ENCODE measurements around the gene CHP1. TPM values are rescaled to one million over a fixed set of nuclear protein-coding genes. Genes with fewer than 3 reads are reported as not detected.
A peak's percentile ranks its signal among the peaks of the same experiment; 100 is the strongest.
"Not testable (repeated sequence)": the region's sequence is repeated elsewhere in the genome, so short reads cannot be mapped to it uniquely, and the experiment has no call there.

Gene CHP1
- polyA plus RNA-seq, 3 donors: 57.2 to 67.2 (median 58.8) TPM

DNA sequence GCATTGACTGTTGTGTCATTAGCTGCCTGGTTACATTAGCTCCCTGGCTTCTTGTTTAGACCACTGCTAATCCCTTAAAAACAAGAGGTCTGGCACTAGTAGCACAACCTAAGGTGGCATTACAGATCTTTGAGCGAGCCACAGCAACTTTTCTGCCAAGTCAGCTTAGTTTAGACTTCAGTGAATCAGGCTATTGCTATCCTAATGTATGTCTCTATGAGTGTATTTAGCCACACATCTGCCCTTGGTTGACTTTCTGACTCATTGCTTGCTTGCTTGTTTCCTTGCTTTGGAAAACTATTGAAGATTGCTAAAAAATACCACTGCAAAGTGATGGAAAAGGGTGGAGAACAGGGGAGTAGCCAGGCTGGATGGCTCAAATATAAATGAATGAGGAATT is 50.2 kb downstream of the CHP1 start:
- H3K27me3 Mint-ChIP-seq (ENCODE audit: low read depth in 3 of 3): peaks cover 0 to 2% (median 0%) of the 10 kb centered on the region in 3 donors
- Histone ChIP-seq H3K27me3 (ENCODE audit: control insufficient read depth in 2 of 2, insufficient read depth in 2 of 2, low read length in 2 of 2) (no peaks in the 10 kb centered on the region), H3K4me2 (replicated peaks; ENCODE audit: extremely low read depth, low read length, poor library complexity, severe bottlenecking) (no peak overlapping the region), H3K4me3 (replicated peaks in 1 of 3; ENCODE audit: low read depth in 2 of 3, low read length in 3 of 3) (no peak overlapping the region), H3K79me2 (ENCODE audit: insufficient read depth, low read length) (peaks cover 25% of the 10 kb centered on the region), H3K9me3 (replicated peaks in 1 of 2; ENCODE audit: control insufficient read depth in 1 of 2, insufficient read depth in 1 of 2, low read length in 2 of 2) (no peaks in the 10 kb centered on the region), H3K4me1 (ENCODE audit: control insufficient read depth in 1 of 2, insufficient read depth in 2 of 2, low read length in 2 of 2) (peaks cover 18 to 23% of the 10 kb centered on the region in 2 donors), H4K20me1 (ENCODE audit: insufficient read depth, low read length) (no peaks in the 10 kb centered on the region), H3K36me3 (replicated peaks in 1 of 2; ENCODE audit: control insufficient read depth in 1 of 2, insufficient read depth in 2 of 2, low read length in 2 of 2) (peaks cover 30 to 56% of the 10 kb centered on the region in 2 donors), H3K9ac (ENCODE audit: insufficient read depth, low read length, poor library complexity, severe bottlenecking) (no peak overlapping the region), H2AFZ (ENCODE audit: insufficient read depth, low read depth, low read length, poor library complexity, severe bottlenecking) (no peak overlapping the region), H3K27ac (ENCODE audit: low read depth in 1 of 2, low read length in 2 of 2) (no peak overlapping the region)
- TF ChIP-seq, protein P1, sequence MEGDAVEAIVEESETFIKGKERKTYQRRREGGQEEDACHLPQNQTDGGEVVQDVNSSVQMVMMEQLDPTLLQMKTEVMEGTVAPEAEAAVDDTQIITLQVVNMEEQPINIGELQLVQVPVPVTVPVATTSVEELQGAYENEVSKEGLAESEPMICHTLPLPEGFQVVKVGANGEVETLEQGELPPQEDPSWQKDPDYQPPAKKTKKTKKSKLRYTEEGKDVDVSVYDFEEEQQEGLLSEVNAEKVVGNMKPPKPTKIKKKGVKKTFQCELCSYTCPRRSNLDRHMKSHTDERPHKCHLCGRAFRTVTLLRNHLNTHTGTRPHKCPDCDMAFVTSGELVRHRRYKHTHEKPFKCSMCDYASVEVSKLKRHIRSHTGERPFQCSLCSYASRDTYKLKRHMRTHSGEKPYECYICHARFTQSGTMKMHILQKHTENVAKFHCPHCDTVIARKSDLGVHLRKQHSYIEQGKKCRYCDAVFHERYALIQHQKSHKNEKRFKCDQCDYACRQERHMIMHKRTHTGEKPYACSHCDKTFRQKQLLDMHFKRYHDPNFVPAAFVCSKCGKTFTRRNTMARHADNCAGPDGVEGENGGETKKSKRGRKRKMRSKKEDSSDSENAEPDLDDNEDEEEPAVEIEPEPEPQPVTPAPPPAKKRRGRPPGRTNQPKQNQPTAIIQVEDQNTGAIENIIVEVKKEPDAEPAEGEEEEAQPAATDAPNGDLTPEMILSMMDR (IDR thresholded peaks at IDR 0.05): no peak
- intact Hi-C loops (cut with micrococcal nuclease): loop anchor here (5.0 to 10.0 kb wide), 2 partner anchors 51 to 134 kb away; partner anchors contain the start of genes RTF1 (in 2 of the 2), NUSAP1 (in 1 of the 2) and OIP5 (in 1 of the 2)
- no peak for DNase-seq
- H3K4me3 Mint-ChIP-seq: no peak overlapping the region
- peaks cover 38 to 60% of the 10 kb centered on the region in 2 donors for H3K36me3 Mint-ChIP-seq
- H3K9me3 Mint-ChIP-seq: peaks cover 0 to 3% (median 0%) of the 10 kb centered on the region in 7 donors
- peaks cover 25% of the 10 kb centered on the region for H3K4me1 Mint-ChIP-seq
- no CpG with 5 or more reads among the region's 1 CpG for WGBS (ENCODE audit: insufficient coverage)
- no peak overlapping the region for H3K27ac Mint-ChIP-seq

DNA sequence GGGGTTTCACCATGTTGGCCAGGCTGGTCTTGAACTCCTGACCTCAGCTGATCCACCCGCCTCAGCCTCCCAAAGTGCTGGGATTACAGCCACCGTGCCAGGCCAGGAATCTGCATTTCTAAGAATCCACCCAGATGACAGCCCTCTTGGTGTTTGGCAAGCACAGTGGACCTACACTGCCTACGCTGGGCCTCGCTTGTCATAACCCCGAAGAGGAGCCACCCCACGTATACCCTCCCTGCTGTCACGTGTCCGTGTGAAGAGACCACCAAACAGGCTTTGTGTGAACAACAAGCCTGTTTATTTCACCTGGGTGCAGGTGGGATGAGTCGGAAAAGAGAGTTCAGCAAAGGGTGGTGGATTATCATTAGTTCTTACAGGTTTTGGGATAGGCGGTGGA is 51.4 kb downstream of the CHP1 start:
- intact Hi-C loops (cut with micrococcal nuclease): loop anchor here (5.0 to 10.0 kb wide), 2 partner anchors 50 to 132 kb away; partner anchors contain the start of genes RTF1 (in 2 of the 2), NUSAP1 (in 1 of the 2) and OIP5 (in 1 of the 2)
- not testable (repeated sequence) for H3K4me2 ChIP-seq (replicated peaks; ENCODE audit: extremely low read depth, low read length, poor library complexity, severe bottlenecking); H2AFZ ChIP-seq (ENCODE audit: insufficient read depth, low read depth, low read length, poor library complexity, severe bottlenecking); H3K9me3 ChIP-seq (replicated peaks in 1 of 2; ENCODE audit: control insufficient read depth in 1 of 2, insufficient read depth in 1 of 2, low read length in 2 of 2); H3K4me3 ChIP-seq (replicated peaks in 1 of 3; ENCODE audit: low read depth in 2 of 3, low read length in 3 of 3); H4K20me1 ChIP-seq (ENCODE audit: insufficient read depth, low read length); H3K9ac ChIP-seq (ENCODE audit: insufficient read depth, low read length, poor library complexity, severe bottlenecking); H3K27me3 ChIP-seq (ENCODE audit: control insufficient read depth in 2 of 2, insufficient read depth in 2 of 2, low read length in 2 of 2); H3K9me3 Mint-ChIP-seq; H3K27ac ChIP-seq (ENCODE audit: low read depth in 1 of 2, low read length in 2 of 2); DNase-seq; H3K27me3 Mint-ChIP-seq (ENCODE audit: low read depth in 3 of 3)
- Mint-ChIP-seq H3K4me3 (peak overlapping the region in 1 of 2 donors; percentile 42), H3K36me3 (peaks cover 34 to 57% of the 10 kb centered on the region in 2 donors), H3K27ac (peak overlapping the region; percentile 23 to 99 (median 94)), H3K4me1 (peaks cover 33% of the 10 kb centered on the region)
- Histone ChIP-seq H3K36me3 (replicated peaks in 1 of 2; ENCODE audit: control insufficient read depth in 1 of 2, insufficient read depth in 2 of 2, low read length in 2 of 2) (peaks cover 25 to 53% of the 10 kb centered on the region in 2 donors), H3K79me2 (ENCODE audit: insufficient read depth, low read length) (peaks cover 37% of the 10 kb centered on the region), H3K4me1 (ENCODE audit: control insufficient read depth in 1 of 2, insufficient read depth in 2 of 2, low read length in 2 of 2) (peaks cover 27 to 35% of the 10 kb centered on the region in 2 donors)
- WGBS (ENCODE audit: insufficient coverage): 95% methylated on average over 8 of the region's 10 CpGs

DNA sequence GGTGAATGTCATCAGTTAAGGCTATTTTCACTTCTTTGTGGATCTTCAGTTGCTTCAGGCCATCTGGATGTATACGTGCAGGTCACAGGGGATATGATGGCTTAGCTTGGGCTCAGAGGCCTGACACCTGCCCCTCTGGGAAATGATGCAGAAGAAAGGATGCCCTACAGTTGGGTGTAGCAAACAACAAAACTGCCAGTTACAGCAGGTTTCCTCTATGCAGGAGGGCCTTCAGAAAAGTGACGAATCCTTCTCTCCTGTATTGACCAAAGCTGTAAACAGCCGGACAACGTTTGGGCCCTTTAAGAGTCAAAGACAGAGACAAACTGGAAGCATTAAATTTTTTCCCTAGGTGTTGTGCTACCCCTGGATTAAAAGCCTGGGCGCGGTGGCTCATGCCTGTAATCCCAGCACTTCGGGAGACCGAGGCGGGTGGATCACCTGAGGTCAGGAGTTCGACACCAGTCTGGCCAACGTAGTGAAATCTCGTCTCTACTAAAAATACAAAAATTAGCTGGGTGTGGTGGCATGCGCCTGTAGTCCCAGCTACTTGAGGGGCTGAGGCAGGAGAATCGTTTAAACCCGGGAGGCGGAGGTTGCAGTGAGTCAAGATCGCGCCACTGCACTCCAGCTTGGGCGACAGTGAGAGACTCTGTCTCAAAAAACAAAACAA is 52.0 kb downstream of the CHP1 start:
- not testable (repeated sequence) for H3K27me3 ChIP-seq (ENCODE audit: control insufficient read depth in 2 of 2, insufficient read depth in 2 of 2, low read length in 2 of 2); H3K27me3 Mint-ChIP-seq (ENCODE audit: low read depth in 3 of 3); H4K20me1 ChIP-seq (ENCODE audit: insufficient read depth, low read length); H3K9me3 Mint-ChIP-seq; DNase-seq; H3K9me3 ChIP-seq (replicated peaks in 1 of 2; ENCODE audit: control insufficient read depth in 1 of 2, insufficient read depth in 1 of 2, low read length in 2 of 2)
- H3K4me1 Mint-ChIP-seq: peaks cover 34% of the 10 kb centered on the region
- peak overlapping the region; percentile 92 to 93 for H3K4me3 Mint-ChIP-seq
- peak overlapping the region; percentile 62 for H2AFZ ChIP-seq (ENCODE audit: insufficient read depth, low read depth, low read length, poor library complexity, severe bottlenecking)
- peak overlapping the region; percentile 91 for H3K9ac ChIP-seq (ENCODE audit: insufficient read depth, low read length, poor library complexity, severe bottlenecking)
- peaks cover 36 to 57% of the 10 kb centered on the region in 2 donors for H3K36me3 Mint-ChIP-seq
- H3K27ac Mint-ChIP-seq: peak overlapping the region; percentile 93 to 99 (median 94)
- peak overlapping the region; percentile 11 to 91 (median 84) for H3K4me3 ChIP-seq (replicated peaks in 1 of 3; ENCODE audit: low read depth in 2 of 3, low read length in 3 of 3)
- H3K36me3 ChIP-seq (replicated peaks in 1 of 2; ENCODE audit: control insufficient read depth in 1 of 2, insufficient read depth in 2 of 2, low read length in 2 of 2): peaks cover 28 to 53% of the 10 kb centered on the region in 2 donors
- peak overlapping the region; percentile 76 to 91 for H3K27ac ChIP-seq (ENCODE audit: low read depth in 1 of 2, low read length in 2 of 2)
- H3K79me2 ChIP-seq (ENCODE audit: insufficient read depth, low read length): peaks cover 44% of the 10 kb centered on the region
- H3K4me1 ChIP-seq (ENCODE audit: control insufficient read depth in 1 of 2, insufficient read depth in 2 of 2, low read length in 2 of 2): peaks cover 30 to 38% of the 10 kb centered on the region in 2 donors
- H3K4me2 ChIP-seq (replicated peaks; ENCODE audit: extremely low read depth, low read length, poor library complexity, severe bottlenecking): peak overlapping the region; percentile 88
- WGBS (ENCODE audit: insufficient coverage): 90% methylated on average over 4 of the region's 19 CpGs
- intact Hi-C loops (cut with micrococcal nuclease): loop anchor here (5.0 to 10.0 kb wide), 2 partner anchors 49 to 132 kb away; partner anchors contain the start of genes RTF1 (in 2 of the 2), NUSAP1 (in 1 of the 2) and OIP5 (in 1 of the 2)

Data from CD14-positive monocyte (primary cell).